GM21528 (cell line): ENCODE data around the gene PLD3.

ENCODE experiments used
- ATAC-seq: cut with Tn5 transposase; IDR thresholded peaks from one replicate; pipeline ENCODE4 v1.9.1; 2021; ENCODE audit warnings: mild to moderate bottlenecking, moderate library complexity; ENCODE audit not compliant: unreplicated experiment, low FRiP score

PLD3 gene

GRCh38 chr19:40425450-40426287 lies 77.2 kb downstream of the PLD3 start, which contains the start of gene SERTAD1:
Gene SERTAD1 (minus strand): TSS chr19:40425992. CDS start chr19:40423546, 2,446 bp downstream.
- peak; percentile 79 for ATAC-seq
